Thoracic aorta (tissue), 2 donors: ENCODE results near the gene DUSP5. TPM values are rescaled to one million over a fixed set of nuclear protein-coding genes. Genes with fewer than 3 reads are reported as not detected.

Source experiments
- ATAC-seq: fragments of 150-250 bp; one replicate; pipeline ENCODE4 v1.8.0; 2017; ENCODE audit warnings: low read depth; ENCODE audit not compliant: insufficient number of reproducible peaks, low FRiP score
- DNase-seq: peaks from one replicate; pipeline ENCODE4 v3.0.0-alpha.2; 2020; ENCODE audit warnings: low spot score
- H3K27ac ChIP-seq, 2 donors: fragments of 200-600 bp; sonication (generic); 1 replicate in 1 of 2; 2 replicates in 1 of 2; pipeline ENCODE4 v1.5.1; 2016; ENCODE audit warnings: mild to moderate bottlenecking in 2 of 2, moderate library complexity in 2 of 2
- H3K27me3 ChIP-seq: fragments of 200-600 bp; sonication (generic); replicated peaks from 2 replicates; pipeline ENCODE4 v1.6.0; 2016; ENCODE audit warnings: mild to moderate bottlenecking; ENCODE audit not compliant: insufficient read depth
- H3K36me3 ChIP-seq: fragments of 200-600 bp; sonication (generic); one replicate; pipeline ENCODE4 v1.5.1; 2016
- H3K4me1 ChIP-seq, 2 donors: fragments of 200-600 bp; sonication (generic); 1 replicate in 1 of 2; 2 replicates in 1 of 2; pipeline versions ENCODE4 v1.5.1 to v1.6.0; 2016; ENCODE audit warnings: low read depth in 2 of 2, mild to moderate bottlenecking in 1 of 2; ENCODE audit not compliant: control insufficient read depth in 1 of 2
- H3K4me3 ChIP-seq: fragments of 200-600 bp; sonication (generic); 2 replicates; pipeline ENCODE4 v1.5.1; 2016; ENCODE audit warnings: mild to moderate bottlenecking
- H3K9me3 ChIP-seq: fragments of 200-600 bp; sonication (generic); 2 replicates; pipeline ENCODE4 v1.5.1; 2016
- total RNA-seq, 2 donors: library from RNA; depleted of rRNA; stranded (reverse); fragments of >200 nt; gene quantifications; one replicate each; pipeline versions ENCODE4 v1.1.0 to v1.2.3, GENCODE V29; 2016
- TF ChIP-seq, protein P1 (sequence below): fragments of 200-600 bp; sonication (generic); IDR thresholded peaks from one replicate; pipeline ENCODE4 v1.5.1; 2019; ENCODE audit warnings: antibody characterized with exemption

The DUSP5 gene
- total RNA-seq, 2 donors from 2014 or later, result 12.7 to 13.1 TPM

DNA sequence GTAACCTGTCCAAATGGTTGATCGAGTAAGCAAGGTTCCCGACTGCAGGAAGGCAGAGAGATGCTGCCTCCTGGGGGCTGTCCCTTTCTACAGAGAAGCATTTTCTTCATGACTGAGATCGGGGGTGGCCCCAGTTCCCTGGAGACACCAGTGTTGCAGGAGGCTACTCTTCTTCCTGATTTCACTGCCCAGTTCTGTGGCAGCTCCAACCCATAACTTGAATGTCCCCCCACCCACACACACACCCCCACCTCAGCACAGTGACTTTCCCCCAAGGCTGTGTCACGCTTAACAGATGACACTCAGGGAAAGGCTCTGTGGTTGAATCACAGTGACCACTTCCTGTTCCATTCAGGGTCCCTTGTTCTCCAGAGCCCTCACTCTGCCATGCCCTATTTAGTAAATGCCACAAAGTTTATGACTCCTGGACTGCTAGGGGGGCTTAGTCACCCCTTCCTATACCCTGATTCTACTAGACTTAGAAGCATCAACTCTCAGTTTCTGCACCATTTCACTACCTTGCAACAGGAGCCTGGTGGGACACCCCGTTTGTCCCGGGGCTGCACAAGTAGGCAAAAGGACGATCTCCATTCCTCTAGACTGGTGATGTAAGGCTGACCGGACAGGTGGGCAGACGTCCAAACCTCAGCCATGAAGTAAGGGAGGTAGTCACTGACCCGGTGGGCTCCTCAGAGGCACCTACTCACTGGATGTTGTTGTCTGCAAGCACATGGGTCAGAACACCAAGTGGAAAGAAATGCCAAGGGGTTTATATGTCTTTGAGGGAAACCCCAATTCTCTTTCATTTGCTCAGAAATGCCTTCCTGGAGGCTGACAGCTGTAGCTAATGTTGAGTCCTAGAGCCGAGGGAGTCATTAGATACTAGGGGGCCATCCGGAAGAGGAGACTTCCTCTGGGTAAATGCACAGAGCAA is 38.5 kb downstream of the DUSP5 start:
- TF ChIP-seq, protein P1, sequence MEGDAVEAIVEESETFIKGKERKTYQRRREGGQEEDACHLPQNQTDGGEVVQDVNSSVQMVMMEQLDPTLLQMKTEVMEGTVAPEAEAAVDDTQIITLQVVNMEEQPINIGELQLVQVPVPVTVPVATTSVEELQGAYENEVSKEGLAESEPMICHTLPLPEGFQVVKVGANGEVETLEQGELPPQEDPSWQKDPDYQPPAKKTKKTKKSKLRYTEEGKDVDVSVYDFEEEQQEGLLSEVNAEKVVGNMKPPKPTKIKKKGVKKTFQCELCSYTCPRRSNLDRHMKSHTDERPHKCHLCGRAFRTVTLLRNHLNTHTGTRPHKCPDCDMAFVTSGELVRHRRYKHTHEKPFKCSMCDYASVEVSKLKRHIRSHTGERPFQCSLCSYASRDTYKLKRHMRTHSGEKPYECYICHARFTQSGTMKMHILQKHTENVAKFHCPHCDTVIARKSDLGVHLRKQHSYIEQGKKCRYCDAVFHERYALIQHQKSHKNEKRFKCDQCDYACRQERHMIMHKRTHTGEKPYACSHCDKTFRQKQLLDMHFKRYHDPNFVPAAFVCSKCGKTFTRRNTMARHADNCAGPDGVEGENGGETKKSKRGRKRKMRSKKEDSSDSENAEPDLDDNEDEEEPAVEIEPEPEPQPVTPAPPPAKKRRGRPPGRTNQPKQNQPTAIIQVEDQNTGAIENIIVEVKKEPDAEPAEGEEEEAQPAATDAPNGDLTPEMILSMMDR, result no peak
- ATAC-seq, result no peak
- no peaks in the 10 kb centered on the region for H3K27me3 ChIP-seq

GRCh38 chr10:110539091-110539490 is 41.4 kb downstream of the DUSP5 start:
- Histone ChIP-seq H3K4me1 (no peaks in the 10 kb centered on the region), H3K27ac (no peak overlapping the region), H3K27me3 (no peaks in the 10 kb centered on the region), H3K36me3 (no peaks in the 10 kb centered on the region), H3K4me3 (no peak overlapping the region), H3K9me3 (no peaks in the 10 kb centered on the region)
- ATAC-seq (no peak), DNase-seq (no peak)
- TF ChIP-seq, protein P1, result no peak

More for the DNA sequence above, 38.5 kb downstream of the DUSP5 start:
- Histone ChIP-seq H3K4me3 (no peak overlapping the region), H3K36me3 (no peaks in the 10 kb centered on the region), H3K27ac (no peak overlapping the region), H3K4me1 (no peaks in the 10 kb centered on the region), H3K9me3 (no peaks in the 10 kb centered on the region)
- DNase-seq, result no peak

GRCh38 chr10:110540031-110540430 is 42.3 kb downstream of the DUSP5 start:
- Histone ChIP-seq H3K4me1 (no peaks in the 10 kb centered on the region), H3K36me3 (no peaks in the 10 kb centered on the region), H3K4me3 (no peak overlapping the region), H3K27me3 (no peaks in the 10 kb centered on the region), H3K27ac (no peak overlapping the region), H3K9me3 (no peaks in the 10 kb centered on the region)
- DNase-seq (no peak), ATAC-seq (no peak)
- TF ChIP-seq, protein P1, result no peak

- no peaks in the 10 kb centered on the region for H3K9me3 ChIP-seq
- no peak overlapping the region for H3K27ac ChIP-seq
- DNase-seq (no peak), ATAC-seq (no peak)
- no peak overlapping the region for H3K4me3 ChIP-seq
- TF ChIP-seq, protein P1, result no peak
- H3K27me3 ChIP-seq, result no peaks in the 10 kb centered on the region
- H3K4me1 ChIP-seq, result no peaks in the 10 kb centered on the region
- H3K36me3 ChIP-seq, result no peaks in the 10 kb centered on the region
Measured at GRCh38 chr10:110544958-110545537, 47.3 kb downstream of the DUSP5 start.

- no peak for DNase-seq
- Histone ChIP-seq H3K9me3 (no peaks in the 10 kb centered on the region), H3K27ac (no peak overlapping the region), H3K27me3 (no peaks in the 10 kb centered on the region), H3K36me3 (no peaks in the 10 kb centered on the region), H3K4me1 (no peaks in the 10 kb centered on the region), H3K4me3 (no peak overlapping the region)
- TF ChIP-seq, protein P1, result no peak
- no peak for ATAC-seq
Measured at GRCh38 chr10:110546077-110546476, 48.4 kb downstream of the DUSP5 start.
